HL-60 (cell line): ENCODE measurements around the gene LBR.

Experiments
- DNase-seq, 2 experiments: peaks; one replicate each; pipeline ENCODE4 v3.0.0-alpha.2; 2010 to 2020; ENCODE audit warnings: low read depth in 1 of 2, low spot score in 1 of 2
- H3K27ac ChIP-seq: fragments of 250-450 bp; sonication (Bioruptor Pico); replicated peaks from 2 replicates; pipeline ENCODE4 v1.5.1; 2020; ENCODE audit warnings: mild to moderate bottlenecking, moderate library complexity
- H3K27me3 ChIP-seq: fragments of 250-450 bp; sonication (Bioruptor Pico); 2 replicates; pipeline ENCODE4 v1.5.1; 2021; ENCODE audit warnings: mild to moderate bottlenecking, moderate library complexity; ENCODE audit not compliant: insufficient read depth, poor library complexity, severe bottlenecking
- H3K4me3 ChIP-seq: replicated peaks from 2 replicates; pipeline ENCODE4 v1.5.1; 2011; ENCODE audit warnings: mild to moderate bottlenecking, control low read depth, low read length; ENCODE audit not compliant: insufficient read depth
- GABPA ChIP-seq: IDR thresholded peaks from 2 replicates; pipeline ENCODE4 v1.6.1; 2012; ENCODE audit warnings: low read depth
- POLR2AphosphoS5 ChIP-seq: IDR thresholded peaks from 2 replicates; pipeline ENCODE4 v1.6.1; 2012; ENCODE audit warnings: low read depth
- SPI1 ChIP-seq: IDR thresholded peaks from 2 replicates; pipeline ENCODE4 v1.6.1; 2012; ENCODE audit warnings: low read depth, mild to moderate bottlenecking, borderline replicate concordance
- TF ChIP-seq, protein P1 (sequence below): IDR thresholded peaks from one replicate; pipeline ENCODE4 v1.5.1; 2011; ENCODE audit warnings: low read length, control low read depth, inconsistent platforms; ENCODE audit not compliant: insufficient read depth
- TF ChIP-seq, protein P2 (sequence below): IDR thresholded peaks from 2 replicates; pipeline ENCODE4 v1.6.1; 2012; ENCODE audit warnings: low read depth; ENCODE audit not compliant: insufficient replicate concordance

LBR gene

DNA sequence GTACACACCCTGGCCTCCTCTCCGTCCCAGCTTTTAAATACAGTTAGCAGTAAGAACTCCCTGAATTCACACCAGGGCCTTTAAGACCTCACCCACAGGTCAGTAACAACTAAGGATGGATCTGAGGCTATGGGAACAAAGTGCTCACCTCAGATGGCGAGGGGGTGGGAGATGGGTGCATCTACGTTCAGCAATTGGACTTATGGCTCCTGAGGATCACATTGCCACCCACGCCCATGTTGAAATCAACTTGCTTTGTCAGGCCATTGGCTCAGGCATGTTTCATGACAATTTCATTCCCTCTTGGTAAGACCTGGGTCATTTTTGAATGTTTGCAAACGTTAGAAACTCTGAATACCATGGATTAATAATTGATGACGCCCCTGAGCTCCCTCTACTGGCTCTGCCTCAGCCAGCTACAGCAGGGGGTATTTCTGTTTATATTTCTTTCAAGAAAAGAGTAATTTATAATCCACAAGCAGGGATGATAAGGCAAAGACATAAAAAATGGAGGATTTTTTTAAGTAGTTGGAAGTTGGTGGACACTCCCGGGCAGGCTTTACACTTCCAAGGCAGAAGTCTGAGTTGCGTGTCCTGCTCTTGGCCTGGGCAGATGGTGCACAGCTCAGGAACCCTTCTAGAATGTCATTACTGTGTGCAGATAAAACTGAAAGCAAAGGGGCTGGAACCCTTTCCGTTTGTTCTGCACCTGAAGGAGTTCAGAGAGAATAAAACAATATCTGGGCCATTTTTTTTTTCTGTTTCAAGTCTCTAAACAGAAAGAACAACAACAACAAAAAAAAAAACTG is 13.7 kb upstream of the LBR start:
- no peak overlapping the region for H3K27ac ChIP-seq
- TF ChIP-seq, protein P1, sequence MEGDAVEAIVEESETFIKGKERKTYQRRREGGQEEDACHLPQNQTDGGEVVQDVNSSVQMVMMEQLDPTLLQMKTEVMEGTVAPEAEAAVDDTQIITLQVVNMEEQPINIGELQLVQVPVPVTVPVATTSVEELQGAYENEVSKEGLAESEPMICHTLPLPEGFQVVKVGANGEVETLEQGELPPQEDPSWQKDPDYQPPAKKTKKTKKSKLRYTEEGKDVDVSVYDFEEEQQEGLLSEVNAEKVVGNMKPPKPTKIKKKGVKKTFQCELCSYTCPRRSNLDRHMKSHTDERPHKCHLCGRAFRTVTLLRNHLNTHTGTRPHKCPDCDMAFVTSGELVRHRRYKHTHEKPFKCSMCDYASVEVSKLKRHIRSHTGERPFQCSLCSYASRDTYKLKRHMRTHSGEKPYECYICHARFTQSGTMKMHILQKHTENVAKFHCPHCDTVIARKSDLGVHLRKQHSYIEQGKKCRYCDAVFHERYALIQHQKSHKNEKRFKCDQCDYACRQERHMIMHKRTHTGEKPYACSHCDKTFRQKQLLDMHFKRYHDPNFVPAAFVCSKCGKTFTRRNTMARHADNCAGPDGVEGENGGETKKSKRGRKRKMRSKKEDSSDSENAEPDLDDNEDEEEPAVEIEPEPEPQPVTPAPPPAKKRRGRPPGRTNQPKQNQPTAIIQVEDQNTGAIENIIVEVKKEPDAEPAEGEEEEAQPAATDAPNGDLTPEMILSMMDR, result no peak
- TF ChIP-seq, protein P2, sequence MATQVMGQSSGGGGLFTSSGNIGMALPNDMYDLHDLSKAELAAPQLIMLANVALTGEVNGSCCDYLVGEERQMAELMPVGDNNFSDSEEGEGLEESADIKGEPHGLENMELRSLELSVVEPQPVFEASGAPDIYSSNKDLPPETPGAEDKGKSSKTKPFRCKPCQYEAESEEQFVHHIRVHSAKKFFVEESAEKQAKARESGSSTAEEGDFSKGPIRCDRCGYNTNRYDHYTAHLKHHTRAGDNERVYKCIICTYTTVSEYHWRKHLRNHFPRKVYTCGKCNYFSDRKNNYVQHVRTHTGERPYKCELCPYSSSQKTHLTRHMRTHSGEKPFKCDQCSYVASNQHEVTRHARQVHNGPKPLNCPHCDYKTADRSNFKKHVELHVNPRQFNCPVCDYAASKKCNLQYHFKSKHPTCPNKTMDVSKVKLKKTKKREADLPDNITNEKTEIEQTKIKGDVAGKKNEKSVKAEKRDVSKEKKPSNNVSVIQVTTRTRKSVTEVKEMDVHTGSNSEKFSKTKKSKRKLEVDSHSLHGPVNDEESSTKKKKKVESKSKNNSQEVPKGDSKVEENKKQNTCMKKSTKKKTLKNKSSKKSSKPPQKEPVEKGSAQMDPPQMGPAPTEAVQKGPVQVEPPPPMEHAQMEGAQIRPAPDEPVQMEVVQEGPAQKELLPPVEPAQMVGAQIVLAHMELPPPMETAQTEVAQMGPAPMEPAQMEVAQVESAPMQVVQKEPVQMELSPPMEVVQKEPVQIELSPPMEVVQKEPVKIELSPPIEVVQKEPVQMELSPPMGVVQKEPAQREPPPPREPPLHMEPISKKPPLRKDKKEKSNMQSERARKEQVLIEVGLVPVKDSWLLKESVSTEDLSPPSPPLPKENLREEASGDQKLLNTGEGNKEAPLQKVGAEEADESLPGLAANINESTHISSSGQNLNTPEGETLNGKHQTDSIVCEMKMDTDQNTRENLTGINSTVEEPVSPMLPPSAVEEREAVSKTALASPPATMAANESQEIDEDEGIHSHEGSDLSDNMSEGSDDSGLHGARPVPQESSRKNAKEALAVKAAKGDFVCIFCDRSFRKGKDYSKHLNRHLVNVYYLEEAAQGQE, result no peak
- no peak for DNase-seq
- no peak overlapping the region for H3K4me3 ChIP-seq
- H3K27me3 ChIP-seq, result no peaks in the 10 kb centered on the region

DNA sequence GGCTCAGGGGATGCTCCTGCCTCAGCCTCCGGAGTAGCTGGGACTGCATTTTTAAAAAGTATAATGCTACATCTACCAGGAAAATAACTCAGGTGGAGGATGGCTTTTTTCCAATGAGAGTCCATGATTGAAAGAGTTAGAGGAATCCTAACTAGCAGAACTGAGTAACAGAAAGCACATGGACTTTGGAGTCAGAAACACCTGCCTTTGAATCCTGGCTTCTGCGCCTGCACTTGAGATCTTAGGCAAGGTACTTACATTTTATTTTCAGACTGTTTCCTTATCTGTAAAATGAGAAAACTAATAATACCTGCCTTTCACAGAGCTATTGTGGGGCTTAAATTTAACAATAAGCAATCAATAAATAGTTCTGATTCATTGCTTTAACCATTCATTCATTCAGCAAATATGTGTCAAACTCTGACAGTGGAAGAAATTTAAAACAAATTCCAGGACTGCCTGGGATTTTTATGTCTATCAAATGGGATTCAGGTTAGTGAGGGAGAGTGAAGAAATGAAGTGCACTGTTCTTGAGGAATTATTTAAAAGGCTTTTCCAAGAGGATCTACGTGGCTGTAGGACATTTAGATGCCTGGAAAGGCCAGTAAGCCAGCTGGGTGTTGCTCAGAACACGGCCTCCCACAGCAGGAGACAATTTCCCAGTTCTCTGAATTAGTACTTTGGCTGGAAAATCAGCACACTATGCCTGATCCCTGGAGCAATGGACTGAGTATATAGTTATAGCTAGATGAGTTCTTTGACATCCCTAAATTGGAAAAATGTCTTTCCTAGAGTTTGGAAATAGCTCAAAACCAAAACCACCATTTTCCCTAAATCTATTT is 12.8 kb upstream of the LBR start:
- no peak overlapping the region for H3K4me3 ChIP-seq
- H3K27me3 ChIP-seq, result no peaks in the 10 kb centered on the region
- TF ChIP-seq, protein P2, result no peak
- TF ChIP-seq, protein P1, result no peak
- no peak for DNase-seq
- H3K27ac ChIP-seq, result no peak overlapping the region

DNA sequence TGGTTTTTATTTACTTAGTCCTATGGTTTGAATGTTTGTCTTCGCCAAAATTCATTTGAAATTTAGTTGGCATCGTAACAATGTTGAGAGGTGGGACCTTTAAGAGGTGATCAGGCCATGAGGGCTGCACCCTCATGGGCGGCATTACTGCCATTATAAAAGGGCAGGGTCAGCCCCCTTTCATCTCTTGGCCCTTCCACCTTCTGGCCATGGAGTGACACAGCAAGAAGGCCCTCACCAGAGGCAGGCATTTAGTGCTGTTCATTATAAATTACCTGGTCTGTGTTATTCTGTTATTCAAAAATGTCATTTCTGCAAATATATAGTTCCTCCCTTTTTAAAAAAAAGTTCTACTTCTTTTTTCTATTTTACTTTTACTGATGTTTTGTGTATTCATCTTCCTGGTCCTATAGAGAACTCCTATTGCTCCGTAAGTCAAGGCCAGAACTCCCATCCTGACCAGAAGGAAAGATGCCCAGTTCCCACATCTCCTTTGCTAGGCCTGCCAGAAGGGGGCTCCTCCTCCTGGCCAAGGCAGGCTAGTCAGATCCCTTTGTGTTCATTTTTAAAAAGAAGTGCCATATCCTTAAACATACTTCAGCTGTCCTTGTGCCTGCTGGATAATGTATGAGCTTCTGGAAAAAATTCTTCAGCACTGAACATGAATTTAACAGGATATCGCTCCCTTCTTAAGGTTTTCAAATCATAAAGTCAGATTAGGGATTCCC is 10.0 kb upstream of the LBR start:
- Histone ChIP-seq H3K27me3 (no peaks in the 10 kb centered on the region), H3K27ac (no peak overlapping the region), H3K4me3 (no peak overlapping the region)
- TF ChIP-seq POLR2AphosphoS5 (no peak), SPI1 (no peak), GABPA (no peak)
- TF ChIP-seq, protein P1, result no peak
- TF ChIP-seq, protein P2, result no peak
- DNase-seq, result no peak
